BE2C (cell line): ENCODE results near the gene NUBPL.
"Not testable (repeated sequence)": the region's sequence is repeated elsewhere in the genome, so short reads cannot be mapped to it uniquely, and the experiment has no call there.

Experiments used
- DNase-seq: peaks from one replicate; pipeline ENCODE4 v3.0.0-alpha.2; 2020
- H3K27me3 ChIP-seq: fragments of 250-450 bp; sonication (Bioruptor Pico); 2 replicates; pipeline ENCODE4 v1.5.1; 2020; ENCODE audit warnings: mild to moderate bottlenecking
- H3K36me3 ChIP-seq: fragments of 250-450 bp; sonication (Bioruptor Pico); 2 replicates; pipeline ENCODE4 v1.5.1; 2020; ENCODE audit warnings: mild to moderate bottlenecking
- H3K4me1 ChIP-seq: fragments of 250-450 bp; sonication (Bioruptor Pico); 2 replicates; pipeline ENCODE4 v1.5.1; 2020
- H3K4me3 ChIP-seq: 2 replicates; pipeline ENCODE4 v1.5.1; 2011; ENCODE audit warnings: low read depth, low read length
- H3K9me3 ChIP-seq: fragments of 250-450 bp; sonication (Bioruptor Pico); 2 replicates; pipeline ENCODE4 v1.5.1; 2020
- CTCF ChIP-seq: IDR thresholded peaks from 2 replicates; pipeline ENCODE4 v1.5.1; 2012; ENCODE audit warnings: mild to moderate bottlenecking, low read depth, low read length

NUBPL gene

GRCh38 chr14:31700282-31701074 is 139.3 kb downstream of the NUBPL start:
- Histone ChIP-seq H3K9me3 (no peaks in the 10 kb centered on the region; the same call in 1 of the 2 replicates), H3K36me3 (no peaks in the 10 kb centered on the region), H3K4me1 (no peaks in the 10 kb centered on the region), H3K4me3 (no peak overlapping the region), H3K27me3 (no peaks in the 10 kb centered on the region)
- DNase-seq: no peak
- TF ChIP-seq CTCF: no peak

DNA sequence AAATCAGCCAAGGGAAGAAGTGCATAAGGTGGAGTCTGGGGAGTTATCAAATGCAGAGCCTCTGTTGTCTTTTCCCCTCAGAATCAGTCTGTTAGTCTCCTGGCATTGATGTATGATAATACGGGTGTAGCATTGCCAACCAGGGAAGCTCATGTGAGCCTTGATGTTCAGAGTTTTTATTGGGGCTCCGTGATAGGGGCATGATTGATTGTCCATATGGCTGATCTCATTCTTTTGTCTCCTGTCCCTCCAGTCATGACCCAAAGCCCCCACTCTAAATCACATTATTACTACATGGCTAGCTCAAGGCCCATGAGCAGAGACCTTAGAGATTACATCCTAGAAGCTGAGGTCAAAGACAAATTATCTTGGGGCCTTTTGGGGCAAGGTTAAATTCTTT is 140.9 kb downstream of the NUBPL start:
- H3K36me3 ChIP-seq: no peaks in the 10 kb centered on the region
- DNase-seq: no peak
- H3K9me3 ChIP-seq: no peaks in the 10 kb centered on the region; the same call in 1 of the 2 replicates
- no peaks in the 10 kb centered on the region for H3K4me1 ChIP-seq
- no peak overlapping the region for H3K4me3 ChIP-seq
- no peaks in the 10 kb centered on the region for H3K27me3 ChIP-seq
- TF ChIP-seq CTCF: no peak

GRCh38 chr14:31703056-31703455 is 141.9 kb downstream of the NUBPL start:
- no peak for TF ChIP-seq CTCF
- no peaks in the 10 kb centered on the region for H3K36me3 ChIP-seq
- no peaks in the 10 kb centered on the region for H3K4me1 ChIP-seq
- H3K27me3 ChIP-seq: no peaks in the 10 kb centered on the region
- DNase-seq: no peak
- no peaks in the 10 kb centered on the region; the same call in 1 of the 2 replicates for H3K9me3 ChIP-seq
- no peak overlapping the region for H3K4me3 ChIP-seq

DNA sequence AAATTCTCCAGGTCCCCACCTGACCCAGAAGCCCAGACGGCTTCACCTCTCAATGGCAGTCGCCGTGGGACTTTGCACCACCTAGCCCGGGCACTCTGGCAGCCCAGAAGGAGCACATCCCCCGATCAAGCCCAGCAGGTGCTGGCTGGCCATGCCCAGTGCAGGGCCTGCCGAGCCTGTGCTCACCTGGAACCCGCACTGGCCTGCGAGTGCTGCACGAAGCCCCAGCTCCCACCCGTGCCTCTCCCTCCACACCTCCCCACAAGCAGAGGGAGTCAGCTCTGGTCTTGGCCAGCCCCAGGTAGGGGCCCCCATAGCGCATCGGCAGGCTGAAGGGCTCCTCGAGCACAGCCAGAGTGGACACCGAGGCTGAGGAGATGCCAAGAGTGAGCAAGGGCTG is 144.5 kb downstream of the NUBPL start:
- no peak for DNase-seq
- H3K4me3 ChIP-seq: no peak overlapping the region

GRCh38 chr14:31708661-31709060 is 147.5 kb downstream of the NUBPL start:
- not testable (repeated sequence) for DNase-seq, H3K4me1 ChIP-seq, H3K9me3 ChIP-seq, H3K4me3 ChIP-seq, H3K27me3 ChIP-seq, H3K36me3 ChIP-seq

More for the DNA sequence above, 144.5 kb downstream of the NUBPL start:
- H3K27me3 ChIP-seq: no peaks in the 10 kb centered on the region
- TF ChIP-seq CTCF: no peak
- no peaks in the 10 kb centered on the region for H3K9me3 ChIP-seq
- H3K4me1 ChIP-seq: no peaks in the 10 kb centered on the region
- no peaks in the 10 kb centered on the region for H3K36me3 ChIP-seq

DNA sequence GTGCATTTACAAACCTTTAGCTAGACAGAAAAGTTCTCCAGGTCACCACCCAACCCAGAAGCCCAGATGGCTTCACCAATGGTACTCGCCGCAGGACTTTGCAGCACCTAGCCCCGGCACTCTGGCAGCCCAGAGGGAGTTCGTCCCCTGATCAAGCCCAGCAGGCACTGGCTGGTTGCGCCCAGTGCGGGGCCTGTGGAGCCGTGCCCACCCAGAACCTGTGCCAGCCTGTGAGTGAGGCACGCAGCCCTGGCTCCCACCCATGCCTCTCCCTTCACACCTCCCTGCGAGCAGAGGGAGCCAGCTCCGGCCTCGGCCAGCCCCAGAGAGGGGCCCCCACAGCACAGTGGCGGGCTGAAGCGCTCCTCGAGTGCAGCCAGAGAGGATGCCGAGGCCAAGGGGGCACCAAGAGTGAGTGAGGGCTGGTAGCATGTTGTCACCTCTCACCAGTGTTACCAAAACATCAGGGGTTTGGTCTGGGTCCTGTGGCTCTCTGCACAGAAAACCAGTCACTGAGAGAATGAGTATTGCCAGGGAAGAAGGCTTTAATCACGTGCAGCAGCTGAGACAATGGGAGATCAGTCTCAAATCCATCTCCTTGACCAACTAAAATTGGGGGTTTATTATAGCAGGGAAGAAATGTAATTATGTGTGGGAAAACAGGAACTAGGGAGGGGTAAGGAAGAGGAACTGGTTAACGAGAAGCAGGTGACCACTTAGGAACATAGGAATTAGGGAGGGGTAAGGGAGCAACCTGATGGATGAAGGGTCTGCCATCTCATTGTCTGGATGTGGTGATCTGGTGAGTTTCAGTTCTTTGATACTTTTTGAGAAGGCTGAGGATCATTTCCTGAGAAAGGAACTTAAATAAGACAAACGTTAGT is 151.3 kb downstream of the NUBPL start:
- no peak for DNase-seq
- Histone ChIP-seq H3K27me3 (no peaks in the 10 kb centered on the region), H3K4me3 (no peak overlapping the region), H3K4me1 (no peaks in the 10 kb centered on the region), H3K9me3 (no peaks in the 10 kb centered on the region), H3K36me3 (no peaks in the 10 kb centered on the region)
- no peak for TF ChIP-seq CTCF
